ENCODE results near the gene CA11.

DNA sequence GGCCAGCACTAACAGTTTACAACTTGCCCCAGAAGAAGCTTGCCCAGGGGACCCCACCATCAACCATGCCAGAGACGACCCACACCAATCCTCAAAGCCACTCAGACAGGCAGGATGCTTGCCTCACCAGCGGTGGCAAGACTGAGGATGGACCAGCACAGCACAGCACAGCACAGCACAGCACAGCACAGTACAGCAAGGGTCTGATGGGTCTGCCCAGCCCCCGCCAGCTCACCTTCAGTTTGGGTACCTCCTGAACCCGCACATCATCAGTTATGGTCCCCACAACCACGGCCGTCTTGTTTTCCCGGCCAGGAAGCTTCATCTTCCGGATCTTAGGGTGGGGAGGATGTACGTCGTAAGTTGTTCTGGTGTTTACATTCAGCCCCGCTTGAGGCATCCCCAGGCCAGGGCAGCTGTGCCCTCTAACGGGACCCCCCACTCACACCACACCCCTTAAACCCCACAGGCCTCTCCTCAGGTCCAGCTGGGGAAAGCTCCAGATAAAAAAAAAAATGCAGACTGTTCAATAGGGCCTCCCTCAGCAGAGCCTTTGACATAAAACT is 29.4 kb downstream of the CA11 start:
- TF ChIP-seq POLR2A (IDR thresholded peaks at IDR 0.05) (no peak), CTCF (IDR thresholded peaks at IDR 0.05) (no peak)

Measured in lower leg skin (tissue), 3 donors.